CMK (cell line): ENCODE data around the gene CD52.
A peak's percentile ranks its signal among the peaks of the same experiment; 100 is the strongest.
"Not testable (repeated sequence)": the region's sequence is repeated elsewhere in the genome, so short reads cannot be mapped to it uniquely, and the experiment has no call there.

ENCODE experiments used
- DNase-seq: peaks from one replicate; pipeline ENCODE4 v3.0.0-alpha.2; 2010; ENCODE audit warnings: low read depth

The CD52 gene

GRCh38 chr1:26284597-26285347 is 33.0 kb upstream of the CD52 start:
- DNase-seq, result peak; percentile 94

DNA sequence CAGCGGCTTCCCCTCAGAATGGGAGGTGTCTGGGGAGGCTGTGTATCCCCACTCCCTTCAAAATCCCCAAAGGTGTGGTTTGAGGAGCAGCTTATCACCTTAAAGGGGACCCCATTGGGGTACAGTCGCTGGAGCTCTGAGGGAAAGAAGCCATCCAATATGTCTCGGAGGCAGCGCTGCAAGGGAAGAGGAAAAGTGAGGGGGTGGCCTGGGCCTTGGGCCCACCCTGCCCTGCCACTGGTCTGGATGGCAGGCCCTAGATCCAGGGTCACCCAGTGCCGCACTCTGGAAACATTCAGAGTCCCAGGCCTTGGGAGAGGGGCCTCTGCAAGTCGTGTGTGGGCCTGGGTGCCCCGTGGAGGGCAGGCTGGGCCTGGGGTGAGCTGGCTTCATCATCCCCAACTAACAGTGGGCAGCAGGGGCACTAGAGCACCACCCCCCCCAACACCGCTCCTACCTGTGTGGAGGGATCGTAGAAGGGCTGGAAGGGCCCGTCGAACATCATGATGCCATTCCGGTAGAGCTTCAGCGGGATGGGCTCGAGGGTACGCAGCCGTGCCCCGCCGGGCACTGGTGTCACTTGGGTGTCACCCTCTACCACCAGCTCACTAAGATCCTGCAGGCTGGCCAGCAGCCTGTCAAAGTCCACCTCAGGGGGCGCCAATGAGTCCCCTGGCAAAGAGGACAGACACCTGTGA is 32.2 kb upstream of the CD52 start:
- no peak for DNase-seq

- DNase-seq, result no peak
These were observed 31.7 kb upstream of the CD52 start for GRCh38 chr1:26286064-26286416.

DNA sequence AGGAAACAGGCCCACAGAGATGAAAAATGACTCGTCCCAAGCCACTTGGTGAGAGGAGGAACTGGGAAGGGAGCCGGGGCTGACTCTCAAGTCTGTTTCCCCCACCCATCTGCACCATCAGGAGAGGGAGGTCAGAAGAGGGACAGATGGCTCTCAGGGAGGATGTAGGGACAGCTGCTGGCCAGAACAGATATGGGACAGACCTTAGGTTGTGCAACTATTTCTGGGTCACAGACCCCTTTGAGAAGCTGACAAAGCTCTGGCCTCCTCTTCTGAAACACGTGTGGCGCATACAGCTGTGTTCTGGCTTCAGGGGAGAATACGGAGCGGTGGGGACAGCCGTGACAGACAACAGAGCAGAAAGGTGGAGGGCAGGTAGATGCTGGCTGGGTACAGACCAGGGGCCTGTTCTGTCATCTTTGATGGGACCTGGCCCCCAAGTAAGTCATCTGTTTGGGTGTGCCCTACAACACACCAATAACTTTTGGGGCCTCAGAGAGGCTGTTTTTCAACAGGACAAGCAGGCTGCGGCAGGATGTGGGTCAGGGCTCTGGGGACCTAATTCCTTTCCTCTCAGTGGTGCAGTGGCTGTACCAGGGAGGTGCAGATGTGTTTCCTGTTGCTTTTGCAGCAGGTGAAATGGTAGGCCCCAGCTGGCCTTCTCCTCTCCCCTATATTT is 30.6 kb upstream of the CD52 start:
- DNase-seq, result peak; percentile 78

DNA sequence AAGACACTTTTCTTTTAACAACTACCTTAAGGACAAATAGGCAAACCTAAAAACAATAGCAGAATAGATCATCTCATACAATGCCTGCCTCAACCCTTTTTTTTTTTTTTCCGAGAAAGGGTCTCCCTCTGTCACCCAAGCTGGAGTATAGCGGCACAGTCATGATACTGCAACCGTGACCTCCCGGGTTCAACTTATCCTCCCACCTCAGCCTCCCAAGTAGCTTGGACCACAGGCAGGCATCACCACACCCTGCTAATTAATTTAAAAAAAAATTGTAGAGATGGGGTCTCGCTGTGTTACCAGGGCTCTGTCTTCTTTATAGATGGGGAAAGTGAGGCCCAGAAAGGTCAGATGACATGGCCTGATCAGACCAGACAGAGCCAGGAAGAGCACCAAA is 29.9 kb upstream of the CD52 start:
- DNase-seq, result no peak

- no peak for DNase-seq
These were observed 29.3 kb upstream of the CD52 start for GRCh38 chr1:26288311-26288941.

DNA sequence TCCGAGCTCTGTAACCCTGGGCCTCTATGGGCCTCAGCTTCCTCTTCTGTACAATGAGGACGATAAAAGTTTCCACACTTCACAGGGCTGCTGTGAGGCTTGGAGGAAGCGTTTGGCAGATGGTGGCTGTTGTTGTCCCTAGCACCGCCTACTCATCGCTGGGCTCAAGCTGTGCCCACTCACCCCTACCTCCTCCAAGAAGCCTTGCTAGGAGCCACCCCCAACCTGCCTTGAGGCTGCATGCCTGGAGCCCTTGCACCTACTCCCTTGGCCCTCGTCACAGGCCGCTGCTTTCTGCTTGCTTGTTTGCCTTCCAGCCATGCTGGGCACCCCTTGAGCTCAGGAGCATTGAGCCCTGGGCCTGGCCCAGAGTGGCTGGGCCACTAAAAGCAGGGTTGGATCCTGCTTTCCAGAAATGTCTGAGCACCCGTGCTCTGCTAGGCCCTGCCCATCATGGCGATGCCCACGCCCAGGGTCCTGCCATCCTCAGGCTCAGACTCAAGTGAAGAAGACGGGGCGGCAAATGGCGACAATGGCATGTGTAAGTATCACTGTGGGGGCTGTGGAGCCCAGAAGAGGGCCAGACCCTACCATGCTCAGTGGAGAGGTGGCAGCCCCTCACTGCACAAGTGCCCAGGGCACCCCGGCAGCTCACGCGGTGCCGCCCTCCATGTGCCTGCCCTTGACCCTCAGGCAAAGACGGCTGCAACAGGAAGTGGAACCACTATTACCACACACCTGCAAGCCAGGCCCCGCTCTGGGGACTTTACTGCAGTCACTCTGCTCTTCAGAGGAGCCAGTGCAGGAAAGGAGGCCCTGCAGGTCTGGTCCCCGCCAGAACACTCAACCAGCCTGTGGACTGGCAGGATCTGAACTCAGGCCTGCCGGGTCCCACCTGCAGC is 28.3 kb upstream of the CD52 start:
- no peak for DNase-seq

DNA sequence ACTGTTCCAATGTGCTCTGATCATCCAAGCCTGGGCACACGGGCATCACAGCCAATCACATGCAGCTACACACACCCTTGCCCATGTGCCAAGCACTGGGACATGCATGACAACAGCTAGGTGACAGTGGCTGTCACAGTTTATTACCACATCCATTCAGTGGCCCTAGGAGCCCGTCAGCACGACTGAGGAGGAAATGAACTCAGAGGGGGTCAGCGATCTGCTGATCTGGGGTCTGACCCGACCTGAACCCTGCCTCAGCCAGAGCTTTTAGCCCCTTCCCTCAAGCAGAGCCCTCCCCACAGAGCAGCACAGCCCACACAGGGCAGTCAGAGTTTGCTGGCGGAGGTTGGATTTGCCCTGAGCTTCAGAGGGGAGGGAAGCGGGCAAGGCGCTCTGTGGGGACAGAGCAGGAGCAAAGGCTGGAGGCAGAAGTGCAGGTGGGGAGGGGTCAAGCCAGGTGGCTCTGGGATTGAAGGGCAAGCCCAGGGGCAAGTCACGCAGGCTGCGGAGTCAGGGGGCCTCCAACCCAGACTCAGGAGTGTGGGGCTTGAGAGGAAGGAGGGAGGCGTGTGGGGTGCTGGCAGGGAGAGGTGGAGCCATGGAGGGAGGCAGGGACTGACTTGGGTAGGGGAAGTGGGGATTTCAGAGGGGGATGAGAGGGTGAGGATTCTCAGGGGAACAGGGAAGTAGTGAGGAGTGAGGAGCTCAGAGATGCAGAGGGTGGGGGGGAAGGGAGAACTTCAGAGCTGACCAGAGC is 27.5 kb upstream of the CD52 start:
- DNase-seq, result peak; percentile 75

- DNase-seq, result no peak
These were observed 26.9 kb upstream of the CD52 start for GRCh38 chr1:26290882-26291261.

DNA sequence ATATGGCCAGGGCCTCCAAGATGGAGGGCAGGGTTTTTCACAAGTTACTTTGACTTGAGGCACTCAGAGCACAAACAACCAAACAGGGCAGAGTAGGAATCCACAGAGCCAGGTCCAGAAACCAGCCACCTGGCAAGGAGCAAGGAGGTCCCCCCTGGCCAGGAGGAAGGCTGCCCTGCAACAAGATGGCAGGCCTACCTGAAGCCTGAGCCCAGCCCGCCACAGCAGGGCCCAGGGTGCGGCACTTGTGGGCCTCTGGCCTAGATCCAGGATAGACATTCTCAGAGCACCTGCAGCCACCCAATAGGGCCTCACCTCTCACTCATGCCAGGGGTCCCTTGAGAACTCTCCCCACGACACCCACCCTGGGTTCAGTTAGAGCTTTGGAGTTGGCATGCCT is 26.3 kb upstream of the CD52 start:
- DNase-seq, result no peak

DNA sequence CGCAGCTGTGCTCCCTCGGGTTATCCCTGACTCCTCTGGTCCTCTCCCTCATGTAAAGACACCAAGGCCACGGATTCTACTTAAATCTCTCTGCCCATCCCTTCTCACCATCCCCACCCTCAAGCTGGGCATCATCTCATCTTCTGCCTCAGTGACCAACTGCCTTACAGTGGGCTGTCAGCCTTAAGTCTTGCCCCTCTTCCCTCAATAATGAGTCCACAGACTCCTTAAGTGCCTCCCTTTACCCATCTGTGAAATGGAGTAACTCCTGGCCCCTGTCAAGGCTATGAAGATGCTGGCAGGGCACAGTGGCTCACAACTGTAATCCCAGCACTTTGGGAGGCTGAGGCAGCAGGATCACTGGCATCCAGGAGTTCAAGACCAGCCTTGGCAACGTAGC is 25.8 kb upstream of the CD52 start:
- DNase-seq, result no peak

DNA sequence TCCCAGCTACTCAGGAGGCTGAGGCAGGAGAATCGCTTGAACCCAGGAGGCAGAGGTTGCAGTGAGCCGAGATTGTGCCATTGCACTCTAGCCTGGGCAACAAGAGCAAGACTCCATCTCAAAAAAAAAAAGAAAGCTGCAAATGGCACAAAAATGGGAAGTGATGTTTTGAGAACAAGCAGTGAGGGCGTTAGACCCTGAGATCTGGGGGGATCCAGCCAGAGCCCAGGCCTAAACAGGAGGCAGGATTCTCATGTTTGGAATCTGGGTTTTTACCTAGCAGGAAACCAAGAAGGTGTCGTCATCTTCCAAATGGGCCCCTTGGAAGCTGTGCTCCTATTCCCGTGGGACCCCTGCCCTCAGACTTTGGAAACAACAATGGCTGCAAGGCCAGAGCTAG is 25.0 kb upstream of the CD52 start:
- DNase-seq, result not testable (repeated sequence)

GRCh38 chr1:26293911-26294463 is 23.8 kb upstream of the CD52 start:
- no peak for DNase-seq

GRCh38 chr1:26295194-26296138 is 22.3 kb upstream of the CD52 start:
- no peak for DNase-seq

- no peak for DNase-seq
These were observed 21.3 kb upstream of the CD52 start for GRCh38 chr1:26296340-26297056.

DNA sequence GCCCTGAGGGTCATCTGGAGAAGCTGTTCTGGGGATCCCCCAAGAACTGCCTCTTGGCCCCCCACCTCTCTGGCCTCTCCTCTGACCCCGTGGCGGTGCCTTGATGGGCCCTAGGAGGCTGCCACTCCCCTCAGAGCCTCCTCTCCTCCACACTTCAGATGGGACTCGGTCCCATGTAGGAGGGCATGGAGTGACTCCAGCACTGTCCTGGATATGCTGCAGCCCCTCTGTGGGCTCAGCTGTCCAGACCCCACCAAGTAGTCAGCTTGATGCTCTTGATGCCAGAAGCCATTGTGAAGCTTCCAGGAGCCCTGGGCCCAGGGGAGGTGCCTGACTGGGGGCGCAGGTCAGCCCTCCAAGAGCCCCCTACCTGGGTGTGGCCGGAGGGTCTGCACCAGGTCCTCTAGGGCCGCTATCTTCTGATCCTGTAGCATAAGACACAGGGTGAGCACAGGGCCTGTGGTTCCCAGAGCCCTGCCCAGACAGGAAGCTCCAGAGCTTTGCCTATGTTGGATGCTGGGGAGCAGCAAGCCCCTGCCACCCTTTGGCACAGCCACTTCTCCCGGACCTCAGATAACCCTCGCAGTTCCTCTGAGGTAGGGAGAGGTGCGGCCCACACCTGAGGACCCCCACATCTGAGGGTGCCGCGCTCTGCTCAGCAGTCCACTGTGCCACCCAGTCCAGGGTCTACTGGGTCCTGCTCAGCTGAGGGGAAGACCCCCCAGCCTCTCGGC is 20.5 kb upstream of the CD52 start:
- no peak for DNase-seq

DNA sequence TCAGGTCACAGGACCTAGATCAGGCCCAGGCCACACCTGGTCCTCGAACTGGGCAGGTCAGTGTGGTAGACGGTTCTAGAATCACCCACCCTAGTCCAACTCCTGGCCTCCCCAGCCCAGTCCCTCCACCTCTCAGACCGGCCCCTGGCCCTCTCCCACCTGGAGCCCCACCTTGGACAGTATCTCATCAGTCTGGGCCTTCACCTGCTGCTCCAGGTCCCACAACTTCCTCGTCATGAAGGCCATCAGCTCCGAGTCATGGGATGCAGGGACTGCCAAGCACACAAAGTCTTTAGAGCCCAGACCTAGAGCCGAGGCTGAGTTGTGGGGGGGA is 20.0 kb upstream of the CD52 start:
- DNase-seq, result no peak

GRCh38 chr1:26300578-26301275 is 17.0 kb upstream of the CD52 start:
- DNase-seq, result no peak
